ENCODE data around the gene RIPK4. TPM values are rescaled to one million over a fixed set of nuclear protein-coding genes. Genes with fewer than 3 reads are reported as not detected.

Gene RIPK4
- total RNA-seq, 1 donor from 2014 or later, result 1.8 TPM

DNA sequence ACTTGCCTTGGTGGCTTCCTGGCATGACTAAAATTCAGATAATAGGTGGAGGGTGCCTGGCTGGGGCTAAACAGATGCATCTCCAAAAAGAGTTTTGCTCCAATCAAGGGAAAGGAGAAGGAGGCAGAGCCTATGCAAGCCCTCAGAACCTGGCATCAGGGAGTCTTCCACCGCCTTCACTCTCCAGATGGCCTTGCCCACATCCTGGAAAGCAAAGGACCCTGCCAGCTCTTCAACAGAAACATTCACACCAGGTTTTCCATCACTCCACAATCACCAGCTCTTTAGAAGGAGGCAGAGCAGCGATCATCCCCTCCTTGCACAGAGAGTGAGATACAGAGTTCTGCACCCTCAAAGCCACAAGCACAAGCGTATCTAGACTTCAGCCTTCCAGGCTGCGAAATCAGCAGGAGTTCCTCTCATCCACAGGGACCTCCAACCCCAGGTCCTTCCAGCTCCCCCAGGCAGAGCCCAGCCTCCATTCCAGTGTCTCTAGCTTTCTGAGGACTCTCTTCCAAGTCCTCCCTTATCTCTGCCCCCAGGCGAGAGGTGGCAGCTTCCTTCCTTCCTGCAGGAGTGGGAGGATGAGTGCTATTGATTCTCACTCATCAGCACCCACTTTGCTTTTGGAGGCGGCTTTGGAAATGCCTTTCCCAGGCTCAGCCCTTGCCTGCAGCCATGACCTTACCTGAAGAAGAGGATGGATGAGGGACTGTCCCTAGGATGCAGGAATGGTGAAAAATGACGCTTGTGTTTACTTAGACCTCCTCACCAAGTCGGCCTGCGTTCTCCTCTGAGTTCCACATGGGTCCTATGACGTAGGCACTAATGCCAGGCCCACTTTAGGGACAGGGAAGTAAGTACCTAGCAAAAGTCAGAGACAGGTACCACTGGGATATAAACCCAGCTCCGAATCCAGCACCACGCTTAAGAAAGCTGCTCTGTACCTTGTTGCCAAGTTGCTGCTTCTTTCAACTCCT lies 75.4 kb downstream of the RIPK4 start:
- no peak for DNase-seq (ENCODE audit: low read depth in 2 of 2)

Other genes with a start within 250 kb of the RIPK4 start
- 2.8 and 4.4 TPM in 2 replicates for gene PRDM15, start 112.3 kb upstream of the RIPK4 start, total RNA-seq
- gene C2CD2, start 187.0 kb upstream of the RIPK4 start, total RNA-seq, result 25.5 and 33.9 TPM in 2 replicates
- 3.0 and 4.2 TPM in 2 replicates for gene ZBTB21, start 243.3 kb upstream of the RIPK4 start, total RNA-seq